ENCODE results near the gene STAT5B. TPM values are rescaled to one million over a fixed set of nuclear protein-coding genes. Genes with fewer than 3 reads are reported as not detected.

The STAT5B gene
- total and polyA plus RNA-seq, 2 of the 13 experiments (the other 11 are each of a cell fraction or from before 2014, with no cell fraction given), result 21.0 to 42.8 TPM

DNA sequence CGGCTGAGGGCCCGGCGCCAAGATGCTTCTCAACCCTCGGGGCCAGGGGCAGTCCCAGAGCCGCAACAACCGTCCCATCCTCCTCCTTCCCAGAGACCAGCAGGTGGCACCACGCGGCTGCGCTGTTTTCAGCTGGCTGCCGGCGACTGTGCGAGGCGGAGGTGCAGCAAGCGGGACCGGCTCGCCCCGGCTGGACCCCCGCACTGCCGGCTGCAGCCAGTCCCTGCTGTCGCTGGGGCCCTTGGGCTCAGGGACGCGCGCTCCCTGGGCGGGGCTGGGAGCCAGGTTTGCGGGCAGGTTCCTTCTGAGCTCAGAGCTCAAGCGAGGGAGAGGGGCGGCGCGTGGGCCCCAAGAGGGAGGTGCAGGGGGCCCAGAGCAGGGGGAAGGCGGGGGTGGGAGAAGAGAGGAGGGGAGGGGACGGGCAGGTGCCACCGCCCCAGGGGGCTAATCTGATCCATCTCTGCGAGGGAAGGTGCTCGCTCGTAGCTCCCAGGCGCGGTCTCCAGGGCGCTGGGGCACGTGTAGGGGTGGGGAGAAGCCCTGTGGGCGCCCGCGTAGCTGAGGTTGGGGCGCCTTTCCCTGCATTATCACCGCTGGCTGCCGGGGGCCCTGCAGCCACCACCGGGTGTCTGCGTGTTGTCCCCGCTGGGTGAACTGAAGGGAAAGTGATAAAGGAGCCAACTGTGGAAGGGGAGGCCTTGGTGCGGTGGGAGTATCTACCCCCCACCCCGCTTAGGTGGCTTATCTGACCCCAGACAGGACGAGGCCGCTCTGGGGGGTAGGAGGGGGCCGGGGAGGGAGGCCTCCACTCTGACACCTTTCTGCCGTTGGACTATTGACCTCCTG is 36.3 kb upstream of the STAT5B start (continued):
- TF ChIP-seq, protein P1, sequence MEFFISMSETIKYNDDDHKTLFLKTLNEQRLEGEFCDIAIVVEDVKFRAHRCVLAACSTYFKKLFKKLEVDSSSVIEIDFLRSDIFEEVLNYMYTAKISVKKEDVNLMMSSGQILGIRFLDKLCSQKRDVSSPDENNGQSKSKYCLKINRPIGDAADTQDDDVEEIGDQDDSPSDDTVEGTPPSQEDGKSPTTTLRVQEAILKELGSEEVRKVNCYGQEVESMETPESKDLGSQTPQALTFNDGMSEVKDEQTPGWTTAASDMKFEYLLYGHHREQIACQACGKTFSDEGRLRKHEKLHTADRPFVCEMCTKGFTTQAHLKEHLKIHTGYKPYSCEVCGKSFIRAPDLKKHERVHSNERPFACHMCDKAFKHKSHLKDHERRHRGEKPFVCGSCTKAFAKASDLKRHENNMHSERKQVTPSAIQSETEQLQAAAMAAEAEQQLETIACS (CRISPR knock-in tag; IDR thresholded peaks at IDR 0.05), result peak; percentile 75; the same call in 1 of the 2 replicates
- TF ChIP-seq RARG (CRISPR knock-in tag; IDR thresholded peaks at IDR 0.05; ENCODE audit: low read depth) (no peak), AGO1 (IDR thresholded peaks at IDR 0.05; ENCODE audit: low read depth, low read length, poor library complexity, severe bottlenecking) (peak; percentile 84), MAFG (CRISPR knock-in tag; IDR thresholded peaks at IDR 0.05) (no peak), SCMH1 (CRISPR knock-in tag; IDR thresholded peaks at IDR 0.05; ENCODE audit: borderline replicate concordance) (no peak), ZC3H13 (CRISPR knock-in tag; IDR thresholded peaks at IDR 0.05) (peak; percentile 68; the same call in 1 of the 2 replicates), ARNT (IDR thresholded peaks at IDR 0.05) (no peak), BORCS8-MEF2B (CRISPR knock-in tag; IDR thresholded peaks at IDR 0.05) (peak; percentile 87; the same call in 1 of the 2 replicates), SNRNP70 (IDR thresholded peaks at IDR 0.05; ENCODE audit: low read depth, low read length) (no peak), SPEN (CRISPR knock-in tag; IDR thresholded peaks at IDR 0.05; ENCODE audit: low read depth) (peak; percentile 82; the same call in 1 of the 2 replicates)
- TF ChIP-seq, protein P2, sequence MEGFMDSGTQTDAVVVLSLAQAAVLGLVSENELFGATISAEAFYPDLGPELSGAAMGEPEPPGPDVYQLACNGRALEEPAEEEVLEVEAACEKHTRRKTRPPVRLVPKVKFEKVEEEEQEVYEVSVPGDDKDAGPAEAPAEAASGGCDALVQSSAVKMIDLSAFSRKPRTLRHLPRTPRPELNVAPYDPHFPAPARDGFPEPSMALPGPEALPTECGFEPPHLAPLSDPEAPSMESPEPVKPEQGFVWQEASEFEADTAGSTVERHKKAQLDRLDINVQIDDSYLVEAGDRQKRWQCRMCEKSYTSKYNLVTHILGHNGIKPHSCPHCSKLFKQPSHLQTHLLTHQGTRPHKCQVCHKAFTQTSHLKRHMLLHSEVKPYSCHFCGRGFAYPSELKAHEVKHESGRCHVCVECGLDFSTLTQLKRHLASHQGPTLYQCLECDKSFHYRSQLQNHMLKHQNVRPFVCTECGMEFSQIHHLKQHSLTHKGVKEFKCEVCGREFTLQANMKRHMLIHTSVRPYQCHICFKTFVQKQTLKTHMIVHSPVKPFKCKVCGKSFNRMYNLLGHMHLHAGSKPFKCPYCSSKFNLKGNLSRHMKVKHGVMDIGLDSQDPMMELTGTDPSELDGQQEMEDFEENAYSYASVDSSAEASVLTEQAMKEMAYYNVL (CRISPR knock-in tag; IDR thresholded peaks at IDR 0.05; ENCODE audit: borderline replicate concordance), result peak; percentile 75; the same call in 1 of the 2 replicates
- TF ChIP-seq, protein P3, sequence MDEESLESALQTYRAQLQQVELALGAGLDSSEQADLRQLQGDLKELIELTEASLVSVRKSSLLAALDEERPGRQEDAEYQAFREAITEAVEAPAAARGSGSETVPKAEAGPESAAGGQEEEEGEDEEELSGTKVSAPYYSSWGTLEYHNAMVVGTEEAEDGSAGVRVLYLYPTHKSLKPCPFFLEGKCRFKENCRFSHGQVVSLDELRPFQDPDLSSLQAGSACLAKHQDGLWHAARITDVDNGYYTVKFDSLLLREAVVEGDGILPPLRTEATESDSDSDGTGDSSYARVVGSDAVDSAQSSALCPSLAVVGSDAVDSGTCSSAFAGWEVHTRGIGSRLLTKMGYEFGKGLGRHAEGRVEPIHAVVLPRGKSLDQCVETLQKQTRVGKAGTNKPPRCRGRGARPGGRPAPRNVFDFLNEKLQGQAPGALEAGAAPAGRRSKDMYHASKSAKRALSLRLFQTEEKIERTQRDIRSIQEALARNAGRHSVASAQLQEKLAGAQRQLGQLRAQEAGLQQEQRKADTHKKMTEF (CRISPR knock-in tag; IDR thresholded peaks at IDR 0.05), result no peak; the same call in none of the 2 replicates
- TF ChIP-seq, protein P4, sequence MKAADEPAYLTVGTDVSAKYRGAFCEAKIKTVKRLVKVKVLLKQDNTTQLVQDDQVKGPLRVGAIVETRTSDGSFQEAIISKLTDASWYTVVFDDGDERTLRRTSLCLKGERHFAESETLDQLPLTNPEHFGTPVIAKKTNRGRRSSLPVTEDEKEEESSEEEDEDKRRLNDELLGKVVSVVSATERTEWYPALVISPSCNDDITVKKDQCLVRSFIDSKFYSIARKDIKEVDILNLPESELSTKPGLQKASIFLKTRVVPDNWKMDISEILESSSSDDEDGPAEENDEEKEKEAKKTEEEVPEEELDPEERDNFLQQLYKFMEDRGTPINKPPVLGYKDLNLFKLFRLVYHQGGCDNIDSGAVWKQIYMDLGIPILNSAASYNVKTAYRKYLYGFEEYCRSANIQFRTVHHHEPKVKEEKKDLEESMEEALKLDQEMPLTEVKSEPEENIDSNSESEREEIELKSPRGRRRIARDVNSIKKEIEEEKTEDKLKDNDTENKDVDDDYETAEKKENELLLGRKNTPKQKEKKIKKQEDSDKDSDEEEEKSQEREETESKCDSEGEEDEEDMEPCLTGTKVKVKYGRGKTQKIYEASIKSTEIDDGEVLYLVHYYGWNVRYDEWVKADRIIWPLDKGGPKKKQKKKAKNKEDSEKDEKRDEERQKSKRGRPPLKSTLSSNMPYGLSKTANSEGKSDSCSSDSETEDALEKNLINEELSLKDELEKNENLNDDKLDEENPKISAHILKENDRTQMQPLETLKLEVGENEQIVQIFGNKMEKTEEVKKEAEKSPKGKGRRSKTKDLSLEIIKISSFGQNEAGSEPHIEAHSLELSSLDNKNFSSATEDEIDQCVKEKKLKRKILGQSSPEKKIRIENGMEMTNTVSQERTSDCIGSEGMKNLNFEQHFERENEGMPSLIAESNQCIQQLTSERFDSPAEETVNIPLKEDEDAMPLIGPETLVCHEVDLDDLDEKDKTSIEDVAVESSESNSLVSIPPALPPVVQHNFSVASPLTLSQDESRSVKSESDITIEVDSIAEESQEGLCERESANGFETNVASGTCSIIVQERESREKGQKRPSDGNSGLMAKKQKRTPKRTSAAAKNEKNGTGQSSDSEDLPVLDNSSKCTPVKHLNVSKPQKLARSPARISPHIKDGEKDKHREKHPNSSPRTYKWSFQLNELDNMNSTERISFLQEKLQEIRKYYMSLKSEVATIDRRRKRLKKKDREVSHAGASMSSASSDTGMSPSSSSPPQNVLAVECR (CRISPR knock-in tag; IDR thresholded peaks at IDR 0.05; ENCODE audit: borderline replicate concordance), result peak; percentile 49; the same call in 1 of the 2 replicates
- TF ChIP-seq, protein P5, sequence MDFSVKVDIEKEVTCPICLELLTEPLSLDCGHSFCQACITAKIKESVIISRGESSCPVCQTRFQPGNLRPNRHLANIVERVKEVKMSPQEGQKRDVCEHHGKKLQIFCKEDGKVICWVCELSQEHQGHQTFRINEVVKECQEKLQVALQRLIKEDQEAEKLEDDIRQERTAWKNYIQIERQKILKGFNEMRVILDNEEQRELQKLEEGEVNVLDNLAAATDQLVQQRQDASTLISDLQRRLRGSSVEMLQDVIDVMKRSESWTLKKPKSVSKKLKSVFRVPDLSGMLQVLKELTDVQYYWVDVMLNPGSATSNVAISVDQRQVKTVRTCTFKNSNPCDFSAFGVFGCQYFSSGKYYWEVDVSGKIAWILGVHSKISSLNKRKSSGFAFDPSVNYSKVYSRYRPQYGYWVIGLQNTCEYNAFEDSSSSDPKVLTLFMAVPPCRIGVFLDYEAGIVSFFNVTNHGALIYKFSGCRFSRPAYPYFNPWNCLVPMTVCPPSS (IDR thresholded peaks at IDR 0.05), result no peak
- TF ChIP-seq, protein P6, sequence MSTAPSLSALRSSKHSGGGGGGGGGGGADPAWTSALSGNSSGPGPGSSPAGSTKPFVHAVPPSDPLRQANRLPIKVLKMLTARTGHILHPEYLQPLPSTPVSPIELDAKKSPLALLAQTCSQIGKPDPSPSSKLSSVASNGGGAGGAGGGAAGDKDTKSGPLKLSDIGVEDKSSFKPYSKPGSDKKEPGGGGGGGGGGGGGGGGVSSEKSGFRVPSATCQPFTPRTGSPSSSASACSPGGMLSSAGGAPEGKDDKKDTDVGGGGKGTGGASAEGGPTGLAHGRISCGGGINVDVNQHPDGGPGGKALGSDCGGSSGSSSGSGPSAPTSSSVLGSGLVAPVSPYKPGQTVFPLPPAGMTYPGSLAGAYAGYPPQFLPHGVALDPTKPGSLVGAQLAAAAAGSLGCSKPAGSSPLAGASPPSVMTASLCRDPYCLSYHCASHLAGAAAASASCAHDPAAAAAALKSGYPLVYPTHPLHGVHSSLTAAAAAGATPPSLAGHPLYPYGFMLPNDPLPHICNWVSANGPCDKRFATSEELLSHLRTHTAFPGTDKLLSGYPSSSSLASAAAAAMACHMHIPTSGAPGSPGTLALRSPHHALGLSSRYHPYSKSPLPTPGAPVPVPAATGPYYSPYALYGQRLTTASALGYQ (CRISPR knock-in tag; IDR thresholded peaks at IDR 0.05), result no peak
